SH-SY5Y (cell line): ENCODE measurements around the gene CD248.

ENCODE experiments used
- GATA2 ChIP-seq: IDR thresholded peaks from 2 replicates; pipeline ENCODE4 v1.6.1; 2011; ENCODE audit warnings: mild to moderate bottlenecking, low read depth, low read length
- GATA3 ChIP-seq: IDR thresholded peaks from 2 replicates; pipeline ENCODE4 v1.6.1; 2011; ENCODE audit warnings: low read depth, mild to moderate bottlenecking, low read length, moderate library complexity

CD248 gene

DNA sequence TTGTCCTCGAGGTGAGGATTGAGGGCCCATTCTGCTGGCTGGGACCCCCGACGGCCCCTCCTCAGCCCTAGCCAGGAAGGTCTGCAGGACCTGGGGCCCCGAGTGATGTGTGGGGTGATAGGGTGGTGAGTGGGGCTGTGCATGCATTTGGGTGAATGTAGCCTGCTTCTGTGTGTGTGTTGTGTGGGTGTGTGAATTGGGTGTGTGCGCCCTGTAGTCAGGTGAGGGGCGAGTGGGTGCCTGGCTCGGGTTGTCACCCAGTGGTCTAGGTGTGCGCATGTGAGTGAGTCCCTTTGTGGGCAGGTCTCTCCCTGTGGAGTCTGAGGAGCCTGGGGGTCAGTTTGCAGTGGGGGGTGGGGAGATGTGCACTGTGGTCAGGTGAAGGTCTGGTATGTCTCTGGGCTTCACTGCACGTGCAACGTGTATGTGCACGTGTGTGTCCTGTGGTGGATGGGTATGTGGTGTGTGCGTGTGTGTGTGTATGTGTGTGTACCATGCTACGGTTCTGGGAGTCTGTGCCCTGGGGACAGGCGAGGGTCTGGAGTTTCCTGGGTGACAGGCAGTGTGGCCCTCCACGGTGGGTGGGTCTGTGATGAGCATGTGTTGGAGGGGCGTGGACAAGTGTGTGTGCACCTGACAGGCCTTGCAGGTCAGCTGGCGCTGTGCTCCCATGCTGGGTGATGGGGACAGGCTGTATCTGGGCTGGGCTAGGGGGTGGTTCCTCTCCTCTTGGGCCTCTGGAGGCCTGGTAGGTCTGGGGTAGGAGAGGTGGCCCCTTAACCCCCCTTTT, 24.1 kb downstream of the CD248 start:
- TF ChIP-seq GATA3 (no peak), GATA2 (no peak)

DNA sequence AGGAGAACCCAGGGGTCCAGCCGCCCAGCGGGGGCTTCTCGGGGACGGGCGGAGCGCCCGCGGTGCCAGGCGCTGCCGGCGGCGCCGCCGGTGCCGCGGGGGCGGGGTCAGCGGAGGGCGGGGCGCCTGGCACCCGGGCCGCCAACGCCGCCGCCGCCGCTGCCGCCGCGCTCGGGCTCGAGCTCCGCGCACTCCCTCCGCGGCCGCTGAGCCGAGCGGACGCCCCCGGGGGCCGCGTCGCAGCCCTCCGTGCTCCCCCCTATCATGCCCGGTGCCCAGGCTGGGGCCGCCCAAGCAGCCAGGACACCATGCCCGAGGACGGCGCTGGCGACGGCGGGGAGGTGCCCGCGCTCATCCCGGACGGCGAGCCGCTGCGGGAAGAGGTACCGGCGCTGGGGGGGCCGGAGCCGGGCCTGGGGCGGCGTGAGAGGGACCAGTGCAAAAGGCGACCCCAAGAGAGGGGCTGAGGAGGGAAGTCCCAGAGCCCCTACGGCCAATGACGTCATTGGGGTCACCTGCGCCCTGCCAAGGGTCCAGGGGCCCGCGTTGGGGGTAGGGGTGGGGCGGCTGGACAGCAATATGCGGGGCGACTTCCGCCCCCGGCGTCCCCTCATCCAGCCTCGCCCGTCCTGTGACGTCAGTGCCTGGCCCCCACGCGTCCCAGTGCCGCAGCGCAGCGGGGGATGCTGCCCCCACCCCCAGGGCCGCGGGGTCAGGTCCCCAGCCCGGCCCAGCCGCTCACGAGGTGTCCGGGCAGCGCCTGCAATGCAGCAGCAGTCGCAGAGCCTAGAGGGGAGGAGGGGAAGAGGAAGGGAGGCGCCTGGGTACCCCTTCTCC, 24.9 kb downstream of the CD248 start, which contains the start of gene TMEM151A:
Gene TMEM151A (plus strand): TSS at position 189 of the 837 bp plus-strand sequence. CDS start 120 bp downstream, at position 309.
- TF ChIP-seq GATA3 (no peak), GATA2 (no peak)

DNA sequence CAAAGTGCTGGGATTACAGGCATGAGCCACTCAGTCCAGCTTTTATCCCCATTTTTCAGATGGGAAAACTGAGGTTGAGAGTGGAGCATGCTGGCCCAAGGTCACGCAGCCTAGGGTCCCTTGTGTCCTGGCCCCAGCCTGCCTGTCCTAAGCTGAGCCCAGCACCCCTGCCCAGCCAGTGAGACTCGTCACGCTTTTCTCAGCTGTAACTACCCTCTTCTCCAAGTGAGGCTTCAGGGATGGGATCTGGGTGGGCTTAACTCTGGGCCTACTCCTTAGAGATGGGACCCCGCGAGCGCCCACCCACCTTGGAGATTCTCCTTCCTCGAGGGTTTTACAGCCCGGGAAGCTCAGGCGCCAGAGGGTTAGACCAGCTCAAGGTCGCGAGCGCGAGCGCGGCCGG, 25.5 kb downstream of the CD248 start:
- no peak for TF ChIP-seq GATA2
- no peak for TF ChIP-seq GATA3

DNA sequence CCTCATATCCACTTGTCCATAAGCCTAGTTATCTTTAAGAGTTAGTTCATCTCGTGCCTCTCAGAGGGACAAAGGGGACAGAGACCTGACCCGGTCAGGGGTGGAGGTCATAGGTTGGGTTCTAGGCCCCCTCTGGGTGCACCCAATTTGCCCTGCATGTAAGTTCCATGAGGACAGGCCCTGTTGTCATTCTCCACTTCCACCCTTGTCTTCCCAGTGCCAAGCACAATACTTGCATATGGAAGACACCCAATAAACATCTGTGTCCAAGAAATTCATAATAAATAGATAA, 26.6 kb downstream of the CD248 start:
- no peak for TF ChIP-seq GATA2
- TF ChIP-seq GATA3 = no peak

DNA sequence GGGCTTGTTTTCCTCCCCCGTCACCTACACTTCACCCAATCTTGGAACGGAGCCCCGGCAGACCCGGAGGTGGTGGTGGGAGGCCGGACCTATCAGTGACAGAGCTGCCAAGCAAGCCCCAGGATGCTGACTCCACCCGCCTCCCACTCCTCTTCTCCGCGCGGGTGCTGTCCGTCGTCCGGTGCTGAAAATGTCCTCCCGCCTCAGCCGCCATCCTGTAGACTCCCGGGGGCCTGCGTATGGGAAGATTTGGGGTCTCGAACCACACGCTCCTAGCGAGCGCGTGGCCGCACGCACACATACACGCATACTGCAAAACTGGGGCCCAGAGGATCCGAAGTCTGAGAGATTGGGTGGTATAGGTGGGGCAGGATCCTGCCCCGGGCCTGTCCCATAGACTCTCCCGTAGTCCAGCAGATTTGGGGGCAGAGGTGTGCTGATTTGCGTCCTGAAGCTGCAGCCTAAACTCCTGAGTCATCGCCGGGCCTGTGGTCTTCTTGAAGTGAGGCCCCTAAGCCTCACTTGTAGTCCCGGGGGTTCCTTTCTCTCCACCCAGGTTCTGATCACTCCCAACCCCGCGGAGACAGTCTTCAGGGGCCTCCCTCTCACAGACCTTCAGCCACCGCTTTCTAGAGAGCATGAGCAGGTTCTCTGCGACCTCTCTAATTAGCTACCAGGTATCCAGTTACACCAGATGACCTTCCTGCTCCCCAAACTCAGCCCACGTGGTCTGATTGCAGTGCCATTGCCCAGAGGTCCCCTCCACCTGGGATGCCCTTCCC, 27.1 kb downstream of the CD248 start:
- TF ChIP-seq GATA2 (no peak), GATA3 (no peak)

DNA sequence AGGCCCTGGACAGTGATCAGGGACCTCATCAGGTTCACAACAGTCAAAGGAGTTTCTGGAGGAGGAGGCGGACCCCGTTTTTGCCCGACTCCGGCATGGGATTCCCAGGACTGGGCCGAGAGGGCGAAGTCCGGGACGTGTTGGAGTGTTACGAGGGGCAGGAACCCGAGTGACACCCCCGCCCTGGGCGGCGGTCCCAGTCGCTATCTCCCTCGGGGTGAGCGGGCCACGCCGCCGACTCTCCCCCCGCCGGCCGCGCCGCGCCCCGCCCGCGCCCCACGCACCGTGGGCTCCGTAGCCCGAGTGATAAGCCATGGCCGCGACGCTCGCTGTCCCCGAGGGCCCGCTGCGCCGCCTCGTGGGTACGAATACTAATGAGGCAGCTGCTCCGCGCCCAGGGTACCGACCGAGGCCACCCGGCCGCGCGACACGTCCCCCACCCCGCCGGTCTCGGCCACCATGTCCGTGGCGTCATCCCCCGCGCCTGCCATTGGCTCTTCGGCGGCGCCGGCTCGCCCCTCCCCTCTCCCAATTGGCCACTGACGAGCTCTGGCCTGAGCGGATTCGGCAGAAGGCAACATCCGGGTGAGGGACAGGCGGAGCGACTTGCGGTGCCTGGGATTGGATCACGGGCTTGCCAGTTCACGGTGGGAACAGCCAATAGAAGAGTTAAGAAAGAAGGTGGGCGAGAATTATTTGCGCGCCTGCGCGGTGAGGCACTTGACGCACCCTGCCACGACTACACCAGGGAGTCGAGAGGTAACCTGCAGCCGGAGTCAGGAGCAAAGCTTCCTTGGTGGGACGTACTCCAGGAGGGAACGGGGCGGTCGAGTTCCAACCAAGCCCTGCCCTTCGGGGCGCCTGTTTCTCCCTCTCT, 27.9 kb downstream of the CD248 start, which contains the start of gene YIF1A:
Gene YIF1A (minus strand): TSS at position 473 of the 877 bp plus-strand sequence. CDS start 158 bp downstream, at position 315.
- TF ChIP-seq GATA2 (no peak), GATA3 (no peak)

DNA sequence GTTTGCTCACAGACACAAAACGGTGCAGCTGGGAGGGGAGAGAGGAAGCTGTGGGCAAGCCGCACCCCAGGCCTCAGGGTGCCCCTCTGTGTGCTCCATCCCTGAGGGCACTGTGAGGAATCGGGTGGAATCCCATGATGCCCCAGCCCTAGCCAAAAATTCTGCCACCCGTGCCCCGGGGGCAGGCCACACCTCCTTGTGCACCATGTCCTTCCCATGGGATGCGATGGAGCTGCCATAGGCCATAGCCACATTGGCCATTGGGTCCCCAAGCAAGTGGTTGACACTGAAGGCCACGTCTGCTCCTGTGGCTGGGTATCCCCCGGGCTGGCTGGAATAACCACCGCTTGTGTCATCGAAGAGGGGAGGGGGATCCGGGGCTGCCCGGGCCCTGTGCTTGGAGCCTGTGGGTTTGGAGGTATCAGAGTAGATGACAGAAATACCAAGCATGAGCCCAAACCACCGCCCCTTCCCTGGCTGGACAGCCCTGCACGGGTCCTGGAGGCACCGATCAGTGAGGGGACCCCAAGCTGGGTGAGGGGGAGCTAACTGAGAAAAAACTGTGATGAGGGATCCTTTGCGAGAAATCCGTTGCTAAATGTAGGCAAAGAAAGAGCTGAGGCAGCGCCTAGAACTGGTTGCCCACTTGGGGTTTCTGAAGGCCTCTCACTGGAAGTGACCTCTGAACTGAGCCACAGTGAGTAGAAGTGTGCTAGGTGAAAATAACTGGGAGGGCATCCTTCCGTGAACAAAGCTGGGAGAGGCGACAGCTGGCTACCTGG, 28.8 kb downstream of the CD248 start:
- no peak for TF ChIP-seq GATA3
- TF ChIP-seq GATA2 = no peak

DNA sequence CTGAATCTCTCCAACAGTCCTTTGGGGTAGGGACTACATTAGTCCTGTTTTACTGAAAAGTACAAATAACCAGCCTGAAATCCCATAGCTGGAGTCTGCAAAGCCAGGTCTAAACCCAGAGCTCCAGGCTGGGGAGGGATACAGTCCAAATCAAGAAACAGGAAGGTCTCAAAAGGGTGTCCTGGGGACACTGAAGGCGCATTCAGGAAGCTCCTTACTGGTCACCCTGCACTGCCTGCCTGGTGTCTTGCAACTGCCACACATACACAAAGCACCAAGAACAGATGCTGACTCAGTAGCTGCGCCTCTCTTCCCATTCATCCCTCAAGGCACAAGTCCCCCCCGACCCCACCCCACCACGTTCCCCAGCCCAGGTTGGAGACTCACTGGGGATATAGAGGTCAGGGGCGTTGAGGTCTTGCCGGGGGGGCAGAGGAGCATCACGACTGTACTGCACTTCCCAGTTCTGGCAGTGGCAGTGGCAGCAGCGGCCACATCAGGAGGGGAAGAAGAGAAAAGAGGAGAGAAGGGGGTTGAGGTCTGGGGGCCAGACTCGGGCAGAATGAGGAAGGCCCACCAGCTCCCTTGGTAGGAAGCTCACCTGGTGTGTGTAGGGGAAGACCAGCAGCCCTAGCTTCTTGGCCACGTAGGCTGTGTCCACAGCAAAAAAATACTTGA, 29.5 kb downstream of the CD248 start:
- TF ChIP-seq GATA3 (no peak), GATA2 (no peak)

DNA sequence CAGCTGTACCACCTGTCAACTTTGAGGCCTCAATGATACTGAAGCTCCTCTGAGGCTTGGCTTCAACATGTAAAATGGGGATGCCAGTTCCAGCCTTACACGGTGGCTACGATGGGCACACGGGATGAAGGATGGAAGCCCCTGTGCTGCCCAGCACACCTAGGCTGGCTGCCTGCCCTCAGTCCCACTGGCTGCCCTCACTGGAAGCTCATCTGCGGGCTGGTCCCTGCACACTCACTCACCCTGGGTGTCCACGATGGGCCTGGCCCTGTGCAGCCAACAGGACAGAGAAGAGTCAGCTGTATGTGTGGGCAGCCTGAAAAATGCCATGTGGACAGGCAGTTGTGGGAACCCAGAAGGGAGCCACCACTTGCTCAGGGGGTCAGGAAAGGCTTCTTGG, 30.1 kb downstream of the CD248 start:
- TF ChIP-seq GATA3 (no peak), GATA2 (no peak)

DNA sequence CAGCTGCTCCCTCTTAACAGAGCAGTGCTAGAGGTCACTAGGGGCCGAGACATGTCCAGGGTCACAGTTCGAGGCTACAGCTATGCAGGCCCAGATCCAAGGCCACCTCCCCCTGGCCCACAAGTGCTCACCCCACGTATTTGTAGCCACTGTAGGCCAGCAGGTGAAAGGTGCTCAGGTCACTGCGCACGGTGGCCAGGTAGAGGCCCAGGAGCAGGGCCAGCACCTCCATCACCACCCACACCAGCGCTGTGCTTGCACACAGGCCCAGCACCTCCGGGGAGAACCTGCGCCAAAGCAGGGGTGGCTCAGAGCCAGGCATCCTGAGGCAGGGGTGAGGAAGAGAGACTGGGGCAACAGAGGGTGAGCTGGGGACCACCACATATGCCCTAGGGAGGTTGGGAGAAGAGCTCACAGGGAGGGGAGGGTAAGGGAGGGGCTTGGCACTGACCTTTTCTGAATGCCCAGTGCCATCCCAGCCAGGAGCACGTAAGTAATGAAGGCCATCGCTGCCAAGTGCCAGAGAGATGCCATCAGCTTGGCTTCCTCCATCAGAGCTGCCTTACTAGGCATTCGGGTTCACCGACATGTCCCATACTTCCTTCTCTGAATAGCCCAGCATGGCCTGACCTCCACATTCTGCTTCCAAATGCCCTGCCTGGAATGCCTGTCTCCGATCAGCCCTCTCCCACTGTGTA, 31.4 kb downstream of the CD248 start:
- TF ChIP-seq GATA2 = no peak
- no peak for TF ChIP-seq GATA3

DNA sequence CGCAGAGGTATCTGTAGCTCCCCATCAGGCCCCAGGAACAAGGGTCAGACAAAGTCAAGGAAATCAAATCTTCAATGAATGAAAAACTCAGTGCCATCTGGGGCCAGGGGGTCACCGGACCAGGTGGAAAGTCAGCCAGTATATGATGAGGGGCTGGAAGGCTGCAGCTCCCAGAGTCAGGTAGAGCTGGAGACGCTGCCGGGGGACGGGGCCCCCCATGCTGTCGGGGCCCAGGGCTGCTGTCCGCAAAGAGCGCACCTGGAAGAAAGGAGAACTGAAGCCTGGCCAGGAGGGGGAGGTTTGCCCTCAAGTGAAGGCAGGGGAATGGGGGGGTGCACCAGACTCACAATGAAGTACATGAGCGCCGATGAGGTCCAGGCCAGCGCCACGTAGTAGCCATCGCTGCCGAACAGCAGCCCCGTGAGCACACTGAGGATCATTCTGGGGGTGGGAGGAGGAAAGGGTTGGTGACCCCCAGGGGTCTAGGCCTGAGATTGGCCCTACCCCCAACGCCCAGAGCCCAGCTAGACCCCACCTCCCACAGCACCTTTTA, 32.2 kb downstream of the CD248 start:
- TF ChIP-seq GATA2 = no peak
- TF ChIP-seq GATA3 = no peak
